Gastrocnemius medialis (tissue), 4 donors: ENCODE measurements around the gene UGT1A8.

Experiments
- CTCF ChIP-seq, 5 experiments: fragments of 450-650 bp in 3 of 5; fragments of 200-600 bp in 2 of 5; sonication (generic) in 2 of 5; IDR thresholded peaks in 4 of 5; conservative IDR thresholded peaks in 1 of 5; 1 replicate in 4 of 5; 2 replicates in 1 of 5; pipeline ENCODE4 v1.5.1; 2016 to 2019; ENCODE audit warnings: antibody characterized with exemption in 5 of 5, mild to moderate bottlenecking in 3 of 5, moderate library complexity in 3 of 5
- POLR2A ChIP-seq, 2 donors: fragments of 450-650 bp; IDR thresholded peaks; one replicate each; pipeline ENCODE4 v1.6.1; 2017; ENCODE audit warnings: antibody characterized with exemption in 2 of 2, mild to moderate bottlenecking in 2 of 2, moderate library complexity in 2 of 2

GRCh38 chr2:233799716-233800115 is 182.3 kb downstream of the UGT1A8 start:
- TF ChIP-seq POLR2A (IDR thresholded peaks at IDR 0.05): no peak
- TF ChIP-seq CTCF (IDR thresholded peaks at IDR 0.05 in 4 of 5, conservative IDR thresholded peaks at IDR 0.05 in 1 of 5): no peak
